MM.1S (cell line): ENCODE data around the gene SLC18A3.

Source experiments
- DNase-seq: peaks from one replicate; pipeline ENCODE4 v3.0.0-alpha.2; 2015
- H2AFZ ChIP-seq: fragments of 300-600 bp; sonication (generic); 2 replicates; pipeline ENCODE4 v1.6.0; 2016; ENCODE audit warnings: antibody characterized with exemption, low read length
- H3F3A ChIP-seq: fragments of 300-600 bp; sonication (generic); 2 replicates; pipeline ENCODE4 v1.6.1; 2016; ENCODE audit warnings: mild to moderate bottlenecking, antibody characterized with exemption, low read length, moderate library complexity, mixed read lengths; ENCODE audit not compliant: insufficient read depth
- H3K27ac ChIP-seq: fragments of 300-600 bp; sonication (generic); 2 replicates; pipeline ENCODE4 v1.5.1; 2016; ENCODE audit warnings: mild to moderate bottlenecking, low read length
- H3K27me3 ChIP-seq: fragments of 300-600 bp; sonication (generic); replicated peaks from 2 replicates; pipeline ENCODE4 v1.6.0; 2016; ENCODE audit warnings: low read length; ENCODE audit not compliant: insufficient read depth
- H3K36me3 ChIP-seq: fragments of 300-600 bp; sonication (generic); replicated peaks from 2 replicates; pipeline ENCODE4 v1.6.1; 2016; ENCODE audit warnings: mild to moderate bottlenecking, low read length, mixed read lengths; ENCODE audit not compliant: insufficient read depth
- H3K4me1 ChIP-seq: fragments of 300-600 bp; sonication (generic); 2 replicates; pipeline ENCODE4 v1.6.1; 2016; ENCODE audit warnings: low read length, mixed read lengths
- H3K4me2 ChIP-seq: fragments of 300-600 bp; sonication (generic); 2 replicates; pipeline ENCODE4 v1.6.0; 2016; ENCODE audit warnings: low read depth, low read length
- H3K4me3 ChIP-seq: fragments of 300-600 bp; sonication (generic); 2 replicates; pipeline ENCODE4 v1.5.1; 2016; ENCODE audit warnings: low read length, mixed read lengths
- H3K79me2 ChIP-seq: fragments of 300-600 bp; sonication (generic); 2 replicates; pipeline ENCODE4 v1.6.1; 2016; ENCODE audit warnings: mixed run types, low read length, mixed read lengths
- H3K9ac ChIP-seq: fragments of 300-600 bp; sonication (generic); 2 replicates; pipeline ENCODE4 v1.6.1; 2016; ENCODE audit warnings: low read length, mixed read lengths
- H3K9me2 ChIP-seq: fragments of 300-600 bp; sonication (generic); replicated peaks from 2 replicates; pipeline ENCODE4 v1.6.1; 2016; ENCODE audit warnings: mild to moderate bottlenecking, low read length, mixed read lengths; ENCODE audit not compliant: insufficient read depth
- H3K9me3 ChIP-seq: fragments of 300-600 bp; sonication (generic); replicated peaks from 2 replicates; pipeline ENCODE4 v1.6.1; 2016; ENCODE audit warnings: mild to moderate bottlenecking, low read length, mixed read lengths; ENCODE audit not compliant: insufficient read depth
- H4K20me1 ChIP-seq: fragments of 300-600 bp; sonication (generic); 2 replicates; pipeline ENCODE4 v1.6.1; 2016; ENCODE audit warnings: mild to moderate bottlenecking, low read length, moderate library complexity, mixed read lengths; ENCODE audit not compliant: insufficient read depth
- CTCF ChIP-seq: fragments of 300-600 bp; sonication (generic); IDR thresholded peaks from 2 replicates; pipeline ENCODE4 v1.5.1; 2016; ENCODE audit warnings: antibody characterized with exemption, low read length, mixed read lengths
- EZH2 ChIP-seq: fragments of 300-600 bp; sonication (generic); optimal IDR thresholded peaks from 2 replicates; pipeline ENCODE3; 2017; ENCODE audit warnings: low read depth, mild to moderate bottlenecking, antibody characterized with exemption, low read length, mixed read lengths
- EZH2phosphoT487 ChIP-seq: fragments of 300-600 bp; sonication (generic); IDR thresholded peaks from 2 replicates; pipeline ENCODE4 v1.6.1; 2018; ENCODE audit warnings: antibody characterized with exemption, low read length

SLC18A3 gene

GRCh38 chr10:49598986-49599385 lies 11.1 kb upstream of the SLC18A3 start:
- no peak for TF ChIP-seq EZH2phosphoT487
- no peak for TF ChIP-seq CTCF
- no peak for TF ChIP-seq EZH2
- Histone ChIP-seq H4K20me1 (no peaks in the 10 kb centered on the region), H3K4me1 (no peaks in the 10 kb centered on the region), H3K9ac (no peak overlapping the region), H3K36me3 (no peaks in the 10 kb centered on the region), H3K4me3 (no peak overlapping the region), H2AFZ (no peak overlapping the region), H3K27ac (no peak overlapping the region), H3K4me2 (no peak overlapping the region), H3K9me3 (no peaks in the 10 kb centered on the region), H3K79me2 (no peaks in the 10 kb centered on the region), H3K27me3 (no peaks in the 10 kb centered on the region; the same call in 1 of the 2 replicates), H3K9me2 (no peaks in the 10 kb centered on the region), H3F3A (no peaks in the 10 kb centered on the region)
- no peak for DNase-seq

GRCh38 chr10:49599546-49599945 lies 10.6 kb upstream of the SLC18A3 start:
- H3K79me2 ChIP-seq, result no peaks in the 10 kb centered on the region
- H3K27me3 ChIP-seq, result no peaks in the 10 kb centered on the region; the same call in 1 of the 2 replicates
- no peaks in the 10 kb centered on the region for H3K36me3 ChIP-seq
- no peak overlapping the region for H2AFZ ChIP-seq
- TF ChIP-seq EZH2 (no peak), CTCF (no peak), EZH2phosphoT487 (no peak)
- DNase-seq, result no peak
- H3K27ac ChIP-seq, result no peak overlapping the region
- no peak overlapping the region for H3K9ac ChIP-seq
- no peaks in the 10 kb centered on the region for H4K20me1 ChIP-seq
- H3F3A ChIP-seq, result no peaks in the 10 kb centered on the region
- no peaks in the 10 kb centered on the region for H3K4me1 ChIP-seq
- H3K9me2 ChIP-seq, result no peaks in the 10 kb centered on the region
- no peak overlapping the region for H3K4me2 ChIP-seq
- no peaks in the 10 kb centered on the region for H3K9me3 ChIP-seq
- no peak overlapping the region for H3K4me3 ChIP-seq

- Histone ChIP-seq H3K27ac (no peak overlapping the region), H3K4me1 (no peaks in the 10 kb centered on the region), H3K36me3 (no peaks in the 10 kb centered on the region), H3K9me3 (no peaks in the 10 kb centered on the region), H3K4me3 (no peak overlapping the region), H3K4me2 (no peak overlapping the region), H3K9ac (no peak overlapping the region), H3K27me3 (no peaks in the 10 kb centered on the region; the same call in 1 of the 2 replicates), H4K20me1 (no peaks in the 10 kb centered on the region), H2AFZ (no peak overlapping the region), H3F3A (no peaks in the 10 kb centered on the region), H3K9me2 (no peaks in the 10 kb centered on the region), H3K79me2 (no peaks in the 10 kb centered on the region)
- TF ChIP-seq CTCF, result no peak
- TF ChIP-seq EZH2, result no peak
- no peak for DNase-seq
Observed at GRCh38 chr10:49600046-49600445, 10.1 kb upstream of the SLC18A3 start.
